Measurements from ENCODE around the gene SPIRE2. TPM values are rescaled to one million over a fixed set of nuclear protein-coding genes. Genes with fewer than 3 reads are reported as not detected.

The SPIRE2 gene
- total and polyA plus RNA-seq, 9 of the 15 experiments (the other 6 are each of a cell fraction or from before 2014, with no cell fraction given): 0.70 to 7.5 (median 4.6) TPM

DNA sequence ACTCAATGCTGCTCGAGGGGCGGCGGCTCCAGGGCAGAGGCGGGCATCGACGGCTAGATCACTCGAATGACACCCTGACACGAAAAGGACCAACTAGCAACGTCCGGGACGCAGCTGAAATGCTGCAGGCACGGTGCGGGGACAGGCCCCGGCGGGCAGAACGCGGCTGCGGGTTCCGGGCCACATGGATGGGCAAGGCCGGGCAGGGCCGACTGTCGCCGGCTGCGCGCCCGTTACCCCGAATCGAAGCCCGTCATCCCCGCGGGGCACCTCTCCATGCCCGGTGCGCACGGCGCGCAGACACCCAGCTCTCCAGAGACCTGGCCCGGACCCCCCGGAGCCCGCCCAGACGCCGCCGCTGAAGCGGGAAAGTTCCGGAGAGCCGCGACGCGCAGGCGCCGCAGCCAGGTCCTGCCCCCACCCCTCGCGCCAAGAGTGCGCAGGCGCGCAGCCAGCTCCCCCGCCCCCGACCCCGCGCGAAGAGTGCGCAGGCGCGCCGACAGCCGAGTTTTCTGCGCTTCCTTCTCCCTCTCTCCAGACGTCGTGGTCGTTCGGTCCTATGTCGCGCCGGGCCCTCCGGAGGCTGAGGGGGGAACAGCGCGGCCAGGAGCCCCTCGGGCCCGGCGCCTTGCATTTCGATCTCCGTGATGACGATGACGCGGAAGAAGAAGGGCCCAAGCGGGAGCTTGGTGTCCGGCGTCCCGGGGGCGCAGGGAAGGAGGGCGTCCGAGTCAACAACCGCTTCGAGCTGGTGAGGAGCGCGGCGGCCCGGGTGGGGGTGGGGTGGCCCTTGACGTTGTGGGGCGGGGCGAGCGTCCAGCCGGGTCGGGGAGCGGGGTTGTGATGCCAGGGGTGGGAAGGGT, 45.1 kb downstream of the SPIRE2 start, which contains the start of gene TCF25 (continued):
- TF ChIP-seq ZKSCAN1 (IDR thresholded peaks at IDR 0.05; ENCODE audit: low read depth, low read length) (no peak), SRSF7 (optimal IDR thresholded peaks at IDR 0.05; ENCODE audit: low read depth, low read length) (no peak), RUNX1 (IDR thresholded peaks at IDR 0.05; ENCODE audit: low read depth) (no peak), TEAD1 (CRISPR knock-in tag; IDR thresholded peaks at IDR 0.05) (peak; percentile 46 to 85; a peak in 3 of 4 replicates), SMAD1 (IDR thresholded peaks at IDR 0.05; ENCODE audit: low read depth, low read length, partially characterized antibody) (peak; percentile 55), SREBF1 (IDR thresholded peaks at IDR 0.05; ENCODE audit: borderline replicate concordance, low read depth, low read length) (no peak), HDGF (IDR thresholded peaks at IDR 0.05) (no peak), SREBF2 (CRISPR knock-in tag; IDR thresholded peaks at IDR 0.05) (no peak), RBM25 (IDR thresholded peaks at IDR 0.05; ENCODE audit: low read depth, low read length, severe bottlenecking) (no peak)
- TF ChIP-seq, protein P1, sequence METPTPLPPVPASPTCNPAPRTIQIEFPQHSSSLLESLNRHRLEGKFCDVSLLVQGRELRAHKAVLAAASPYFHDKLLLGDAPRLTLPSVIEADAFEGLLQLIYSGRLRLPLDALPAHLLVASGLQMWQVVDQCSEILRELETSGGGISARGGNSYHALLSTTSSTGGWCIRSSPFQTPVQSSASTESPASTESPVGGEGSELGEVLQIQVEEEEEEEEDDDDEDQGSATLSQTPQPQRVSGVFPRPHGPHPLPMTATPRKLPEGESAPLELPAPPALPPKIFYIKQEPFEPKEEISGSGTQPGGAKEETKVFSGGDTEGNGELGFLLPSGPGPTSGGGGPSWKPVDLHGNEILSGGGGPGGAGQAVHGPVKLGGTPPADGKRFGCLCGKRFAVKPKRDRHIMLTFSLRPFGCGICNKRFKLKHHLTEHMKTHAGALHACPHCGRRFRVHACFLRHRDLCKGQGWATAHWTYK (CRISPR knock-in tag; IDR thresholded peaks at IDR 0.05): peak; percentile 64; the same call in 1 of the 2 replicates
- TF ChIP-seq, protein P2, sequence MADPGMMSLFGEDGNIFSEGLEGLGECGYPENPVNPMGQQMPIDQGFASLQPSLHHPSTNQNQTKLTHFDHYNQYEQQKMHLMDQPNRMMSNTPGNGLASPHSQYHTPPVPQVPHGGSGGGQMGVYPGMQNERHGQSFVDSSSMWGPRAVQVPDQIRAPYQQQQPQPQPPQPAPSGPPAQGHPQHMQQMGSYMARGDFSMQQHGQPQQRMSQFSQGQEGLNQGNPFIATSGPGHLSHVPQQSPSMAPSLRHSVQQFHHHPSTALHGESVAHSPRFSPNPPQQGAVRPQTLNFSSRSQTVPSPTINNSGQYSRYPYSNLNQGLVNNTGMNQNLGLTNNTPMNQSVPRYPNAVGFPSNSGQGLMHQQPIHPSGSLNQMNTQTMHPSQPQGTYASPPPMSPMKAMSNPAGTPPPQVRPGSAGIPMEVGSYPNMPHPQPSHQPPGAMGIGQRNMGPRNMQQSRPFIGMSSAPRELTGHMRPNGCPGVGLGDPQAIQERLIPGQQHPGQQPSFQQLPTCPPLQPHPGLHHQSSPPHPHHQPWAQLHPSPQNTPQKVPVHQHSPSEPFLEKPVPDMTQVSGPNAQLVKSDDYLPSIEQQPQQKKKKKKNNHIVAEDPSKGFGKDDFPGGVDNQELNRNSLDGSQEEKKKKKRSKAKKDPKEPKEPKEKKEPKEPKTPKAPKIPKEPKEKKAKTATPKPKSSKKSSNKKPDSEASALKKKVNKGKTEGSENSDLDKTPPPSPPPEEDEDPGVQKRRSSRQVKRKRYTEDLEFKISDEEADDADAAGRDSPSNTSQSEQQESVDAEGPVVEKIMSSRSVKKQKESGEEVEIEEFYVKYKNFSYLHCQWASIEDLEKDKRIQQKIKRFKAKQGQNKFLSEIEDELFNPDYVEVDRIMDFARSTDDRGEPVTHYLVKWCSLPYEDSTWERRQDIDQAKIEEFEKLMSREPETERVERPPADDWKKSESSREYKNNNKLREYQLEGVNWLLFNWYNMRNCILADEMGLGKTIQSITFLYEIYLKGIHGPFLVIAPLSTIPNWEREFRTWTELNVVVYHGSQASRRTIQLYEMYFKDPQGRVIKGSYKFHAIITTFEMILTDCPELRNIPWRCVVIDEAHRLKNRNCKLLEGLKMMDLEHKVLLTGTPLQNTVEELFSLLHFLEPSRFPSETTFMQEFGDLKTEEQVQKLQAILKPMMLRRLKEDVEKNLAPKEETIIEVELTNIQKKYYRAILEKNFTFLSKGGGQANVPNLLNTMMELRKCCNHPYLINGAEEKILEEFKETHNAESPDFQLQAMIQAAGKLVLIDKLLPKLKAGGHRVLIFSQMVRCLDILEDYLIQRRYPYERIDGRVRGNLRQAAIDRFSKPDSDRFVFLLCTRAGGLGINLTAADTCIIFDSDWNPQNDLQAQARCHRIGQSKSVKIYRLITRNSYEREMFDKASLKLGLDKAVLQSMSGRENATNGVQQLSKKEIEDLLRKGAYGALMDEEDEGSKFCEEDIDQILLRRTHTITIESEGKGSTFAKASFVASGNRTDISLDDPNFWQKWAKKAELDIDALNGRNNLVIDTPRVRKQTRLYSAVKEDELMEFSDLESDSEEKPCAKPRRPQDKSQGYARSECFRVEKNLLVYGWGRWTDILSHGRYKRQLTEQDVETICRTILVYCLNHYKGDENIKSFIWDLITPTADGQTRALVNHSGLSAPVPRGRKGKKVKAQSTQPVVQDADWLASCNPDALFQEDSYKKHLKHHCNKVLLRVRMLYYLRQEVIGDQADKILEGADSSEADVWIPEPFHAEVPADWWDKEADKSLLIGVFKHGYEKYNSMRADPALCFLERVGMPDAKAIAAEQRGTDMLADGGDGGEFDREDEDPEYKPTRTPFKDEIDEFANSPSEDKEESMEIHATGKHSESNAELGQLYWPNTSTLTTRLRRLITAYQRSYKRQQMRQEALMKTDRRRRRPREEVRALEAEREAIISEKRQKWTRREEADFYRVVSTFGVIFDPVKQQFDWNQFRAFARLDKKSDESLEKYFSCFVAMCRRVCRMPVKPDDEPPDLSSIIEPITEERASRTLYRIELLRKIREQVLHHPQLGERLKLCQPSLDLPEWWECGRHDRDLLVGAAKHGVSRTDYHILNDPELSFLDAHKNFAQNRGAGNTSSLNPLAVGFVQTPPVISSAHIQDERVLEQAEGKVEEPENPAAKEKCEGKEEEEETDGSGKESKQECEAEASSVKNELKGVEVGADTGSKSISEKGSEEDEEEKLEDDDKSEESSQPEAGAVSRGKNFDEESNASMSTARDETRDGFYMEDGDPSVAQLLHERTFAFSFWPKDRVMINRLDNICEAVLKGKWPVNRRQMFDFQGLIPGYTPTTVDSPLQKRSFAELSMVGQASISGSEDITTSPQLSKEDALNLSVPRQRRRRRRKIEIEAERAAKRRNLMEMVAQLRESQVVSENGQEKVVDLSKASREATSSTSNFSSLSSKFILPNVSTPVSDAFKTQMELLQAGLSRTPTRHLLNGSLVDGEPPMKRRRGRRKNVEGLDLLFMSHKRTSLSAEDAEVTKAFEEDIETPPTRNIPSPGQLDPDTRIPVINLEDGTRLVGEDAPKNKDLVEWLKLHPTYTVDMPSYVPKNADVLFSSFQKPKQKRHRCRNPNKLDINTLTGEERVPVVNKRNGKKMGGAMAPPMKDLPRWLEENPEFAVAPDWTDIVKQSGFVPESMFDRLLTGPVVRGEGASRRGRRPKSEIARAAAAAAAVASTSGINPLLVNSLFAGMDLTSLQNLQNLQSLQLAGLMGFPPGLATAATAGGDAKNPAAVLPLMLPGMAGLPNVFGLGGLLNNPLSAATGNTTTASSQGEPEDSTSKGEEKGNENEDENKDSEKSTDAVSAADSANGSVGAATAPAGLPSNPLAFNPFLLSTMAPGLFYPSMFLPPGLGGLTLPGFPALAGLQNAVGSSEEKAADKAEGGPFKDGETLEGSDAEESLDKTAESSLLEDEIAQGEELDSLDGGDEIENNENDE (IDR thresholded peaks at IDR 0.05; ENCODE audit: low read depth, low read length): no peak
- TF ChIP-seq, protein P3, sequence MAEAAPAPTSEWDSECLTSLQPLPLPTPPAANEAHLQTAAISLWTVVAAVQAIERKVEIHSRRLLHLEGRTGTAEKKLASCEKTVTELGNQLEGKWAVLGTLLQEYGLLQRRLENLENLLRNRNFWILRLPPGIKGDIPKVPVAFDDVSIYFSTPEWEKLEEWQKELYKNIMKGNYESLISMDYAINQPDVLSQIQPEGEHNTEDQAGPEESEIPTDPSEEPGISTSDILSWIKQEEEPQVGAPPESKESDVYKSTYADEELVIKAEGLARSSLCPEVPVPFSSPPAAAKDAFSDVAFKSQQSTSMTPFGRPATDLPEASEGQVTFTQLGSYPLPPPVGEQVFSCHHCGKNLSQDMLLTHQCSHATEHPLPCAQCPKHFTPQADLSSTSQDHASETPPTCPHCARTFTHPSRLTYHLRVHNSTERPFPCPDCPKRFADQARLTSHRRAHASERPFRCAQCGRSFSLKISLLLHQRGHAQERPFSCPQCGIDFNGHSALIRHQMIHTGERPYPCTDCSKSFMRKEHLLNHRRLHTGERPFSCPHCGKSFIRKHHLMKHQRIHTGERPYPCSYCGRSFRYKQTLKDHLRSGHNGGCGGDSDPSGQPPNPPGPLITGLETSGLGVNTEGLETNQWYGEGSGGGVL (CRISPR knock-in tag; IDR thresholded peaks at IDR 0.05): no peak

Data from K562 (cell line).